IMR-90 (cell line): ENCODE data around the gene NOG. TPM values are rescaled to one million over a fixed set of nuclear protein-coding genes. Genes with fewer than 3 reads are reported as not detected.

ENCODE experiments used
- ATAC-seq: fragments of 200-7000 bp; cut with Tn5 transposase; 2 replicates; pipeline ENCODE4 v1.9.1; 2020; ENCODE audit warnings: low read depth, mild to moderate bottlenecking, moderate library complexity
- BruUV-seq: library from RNA; stranded (reverse); fragments of 400-500 nt; replicated peaks from 2 replicates; lab custom pipeline; 2021; lab: Mats Ljungman, UMichigan
- CTCF ChIA-PET: fragments of 300-600 bp; formaldehyde crosslinking; extraction: SDS; loops from one replicate; lab custom pipeline; 2021; ENCODE audit warnings: antibody characterized with exemption; lab: Yijun Ruan, JAX
- POLR2A ChIA-PET: fragments of 300-600 bp; sonication (Branson Sonifier 250); formaldehyde crosslinking; loops from one replicate; lab custom pipeline; 2022; ENCODE audit warnings: antibody characterized with exemption; ENCODE audit not compliant: unreplicated experiment; lab: Charles Lee
- DNase-seq: peaks from one replicate; pipeline ENCODE4 v3.0.0; 2013
- H2AFZ ChIP-seq: replicated peaks from 2 replicates; pipeline ENCODE3; 2013; ENCODE audit warnings: low read length, mild to moderate bottlenecking; ENCODE audit not compliant: poor library complexity
- H2AK5ac ChIP-seq: 2 replicates; pipeline ENCODE4 v1.6.1; 2013; ENCODE audit warnings: low read depth, low read length, inconsistent platforms
- H2AK9ac ChIP-seq: replicated peaks from 2 replicates; pipeline ENCODE3; 2013; ENCODE audit warnings: mild to moderate bottlenecking, low read depth, low read length, moderate library complexity; ENCODE audit not compliant: poor library complexity
- H2BK120ac ChIP-seq: 2 replicates; pipeline ENCODE4 v1.6.1; 2013; ENCODE audit warnings: low read depth, low read length, inconsistent platforms
- H2BK15ac ChIP-seq: 3 replicates; pipeline ENCODE4 v1.6.1; 2013; ENCODE audit warnings: low read depth, low read length, inconsistent platforms
- H2BK20ac ChIP-seq: 2 replicates; pipeline ENCODE4 v1.6.1; 2013; ENCODE audit warnings: low read depth, mild to moderate bottlenecking, inconsistent platforms, low read length, moderate library complexity
- H2BK5ac ChIP-seq: 2 replicates; pipeline ENCODE4 v1.6.1; 2013; ENCODE audit warnings: mild to moderate bottlenecking, low read depth, low read length, inconsistent platforms; ENCODE audit not compliant: poor library complexity, severe bottlenecking
- H3K14ac ChIP-seq: replicated peaks from 2 replicates; pipeline ENCODE4 v1.6.1; 2013; ENCODE audit warnings: low read depth, low read length, inconsistent platforms
- H3K18ac ChIP-seq: 2 replicates; pipeline ENCODE4 v1.6.1; 2013; ENCODE audit warnings: low read depth, low read length, control low read depth
- H3K23ac ChIP-seq: 2 replicates; pipeline ENCODE4 v1.6.1; 2013; ENCODE audit warnings: low read depth, low read length, inconsistent platforms
- H3K27ac ChIP-seq: 2 replicates; pipeline ENCODE4 v1.5.1; 2013; ENCODE audit warnings: mild to moderate bottlenecking, control low read depth, low read length; ENCODE audit not compliant: insufficient read depth
- H3K27me3 ChIP-seq: 2 replicates; pipeline ENCODE4 v1.6.1; 2013; ENCODE audit warnings: low read length; ENCODE audit not compliant: control insufficient read depth, insufficient read depth
- H3K36me3 ChIP-seq: 2 replicates; pipeline ENCODE4 v1.6.1; 2013; ENCODE audit warnings: low read length, mixed read lengths; ENCODE audit not compliant: control insufficient read depth, insufficient read depth
- H3K4ac ChIP-seq: 2 replicates; pipeline ENCODE4 v1.6.1; 2013; ENCODE audit warnings: low read depth, low read length, inconsistent platforms
- H3K4me1 ChIP-seq: 2 replicates; pipeline ENCODE4 v1.6.1; 2013; ENCODE audit warnings: low read length, mixed read lengths; ENCODE audit not compliant: control insufficient read depth, insufficient read depth
- H3K4me2 ChIP-seq: 2 replicates; pipeline ENCODE4 v1.6.1; 2013; ENCODE audit warnings: low read depth, mild to moderate bottlenecking, control low read depth, low read length, moderate library complexity
- H3K4me3 ChIP-seq: 2 replicates; pipeline ENCODE4 v1.5.1; 2013; ENCODE audit warnings: low read depth, mild to moderate bottlenecking, control low read depth, low read length, moderate library complexity; ENCODE audit not compliant: insufficient read depth
- H3K56ac ChIP-seq: 2 replicates; pipeline ENCODE4 v1.6.1; 2013; ENCODE audit warnings: low read length, inconsistent platforms; ENCODE audit not compliant: insufficient read depth; ENCODE audit errors: extremely low read depth
- H3K79me1 ChIP-seq, 2 experiments: 2 replicates each; pipeline ENCODE4 v1.6.1; 2013; ENCODE audit warnings: low read length in 2 of 2, inconsistent platforms in 1 of 2, low read depth in 1 of 2
- H3K9ac ChIP-seq: 2 replicates; pipeline ENCODE4 v1.6.1; 2013; ENCODE audit warnings: low read depth, low read length, control low read depth
- H3K9me1 ChIP-seq: 2 replicates; pipeline ENCODE4 v1.6.1; 2013; ENCODE audit warnings: low read length, inconsistent platforms; ENCODE audit not compliant: insufficient read depth
- H3K9me3 ChIP-seq: 2 replicates; pipeline ENCODE4 v1.6.1; 2013; ENCODE audit warnings: low read length; ENCODE audit not compliant: control insufficient read depth, insufficient read depth
- H4K20me1 ChIP-seq: 2 replicates; pipeline ENCODE4 v1.6.1; 2013; ENCODE audit warnings: low read length, inconsistent platforms; ENCODE audit not compliant: insufficient read depth
- H4K5ac ChIP-seq: 2 replicates; pipeline ENCODE4 v1.6.1; 2013; ENCODE audit warnings: mild to moderate bottlenecking, low read depth, low read length, control low read depth
- H4K8ac ChIP-seq, 2 experiments: 2 replicates each; pipeline ENCODE4 v1.6.1; 2013; ENCODE audit warnings: low read depth in 2 of 2, low read length in 2 of 2, control low read depth in 1 of 2, inconsistent platforms in 1 of 2
- H4K91ac ChIP-seq: 2 replicates; pipeline ENCODE4 v1.6.1; 2013; ENCODE audit warnings: low read depth, low read length, inconsistent platforms; ENCODE audit not compliant: insufficient read depth
- CHD1 ChIP-seq: IDR thresholded peaks from 2 replicates; pipeline ENCODE4 v1.6.1; 2012; ENCODE audit warnings: low read depth, low read length, improper control_type of control experiment
- WGBS, 2 experiments: methylation state at CpG; one replicate each; pipeline versions ENCODE4 v1.1.5 to v1.1.7; 2013; ENCODE audit warnings: missing lambda C conversion rate in 2 of 2; ENCODE audit not compliant: insufficient read length in 1 of 2; ENCODE audit errors: extremely low coverage in 2 of 2; 5-methylcytosine and 5-hydroxymethylcytosine counted together
- dilution Hi-C: fragments of 300-500 bp; cut with HindIII; formaldehyde crosslinking; loops from one replicate; pipeline ENCODE4 v1.14.3; 2018; ENCODE audit warnings: low sequenced_read_pairs; ENCODE audit not compliant: unreplicated experiment
- in situ Hi-C: fragments of 300-500 bp; cut with MboI; formaldehyde crosslinking; loops from 3 replicates; pipeline ENCODE4 v1.14.3; 2019; ENCODE audit warnings: low sequenced_read_pairs, inconsistent platforms, mixed read lengths
- intact Hi-C: fragments of 100-400 bp; cut with micrococcal nuclease; formaldehyde crosslinking; loops from 2 replicates; pipeline ENCODE4 v1.10.0; 2022
- polyA plus RNA-seq, 3 experiments: library from polyadenylated mRNA; depleted of rRNA; stranded (reverse); fragments of >200 nt; gene quantifications; 2 replicates each; pipeline ENCODE4 v1.2.3, GENCODE V29; 2012; ENCODE audit warnings: low replicate concordance in 1 of 3
- total RNA-seq: library from RNA; depleted of rRNA; stranded (reverse); fragments of >200 nt; gene quantifications from 2 replicates; pipeline ENCODE4 v1.2.3, GENCODE V29; 2012
- TF ChIP-seq, protein P1 (sequence below): conservative IDR thresholded peaks from 2 replicates; pipeline ENCODE4 v1.5.1; 2012; ENCODE audit warnings: mild to moderate bottlenecking, low read depth, low read length, improper control_type of control experiment

The NOG gene
- total and polyA plus RNA-seq, 2 of the 4 experiments (the other 2 are of a cell fraction) = 11.7 to 13.1 TPM

DNA sequence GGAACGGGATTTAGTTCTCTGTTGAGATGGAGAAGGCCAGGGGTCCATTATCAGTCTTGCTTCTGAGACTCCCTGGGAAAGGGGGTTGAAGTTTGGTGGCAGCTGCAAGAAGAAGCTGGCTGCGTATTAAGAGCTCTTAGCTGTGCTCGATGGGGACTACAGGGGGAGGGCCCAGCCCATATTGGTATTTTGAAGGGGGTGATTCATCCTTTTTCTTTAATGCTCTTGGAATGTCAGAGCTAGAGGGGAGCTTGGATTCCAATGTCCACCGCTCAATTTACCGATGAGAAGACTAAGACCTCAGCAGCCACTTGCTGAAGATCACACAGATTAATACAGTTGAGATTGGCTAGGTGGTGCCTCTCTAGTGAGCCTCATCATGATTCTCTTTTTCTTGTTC is 5.0 kb downstream of the NOG start:
- Histone ChIP-seq H4K8ac (no peak overlapping the region), H4K20me1 (no peaks in the 10 kb centered on the region), H2BK120ac (peak overlapping the region; percentile 70), H4K91ac (peak overlapping the region; percentile 50; the same call in 1 of the 2 replicates), H3K4me2 (peak overlapping the region; percentile 59; the same call in 1 of the 2 replicates), H3K4ac (peak overlapping the region; percentile 51), H2AFZ (peak overlapping the region; percentile 56), H3K4me1 (peaks cover 13% of the 10 kb centered on the region), H2BK15ac (no peak overlapping the region; the same call in 2 of the 3 replicates), H2BK20ac (no peak overlapping the region; the same call in 1 of the 2 replicates), H3K27me3 (peaks cover 6% of the 10 kb centered on the region; the same call in 1 of the 2 replicates), H3K14ac (0 out of 2 replicates have a peak overlapping the region, but pooled peaks have one; percentile 19), H3K9me3 (no peaks in the 10 kb centered on the region), H3K4me3 (no peak overlapping the region), H3K56ac (no peak overlapping the region), H3K79me1 (0 out of 4 replicates have a peak, but pooled peaks cover 0 to 6% of the 10 kb centered on the region in 2 experiments), H3K9me1 (0 out of 2 replicates have a peak, but pooled peaks cover 3% of the 10 kb centered on the region), H3K23ac (no peak overlapping the region), H3K27ac (no peak overlapping the region), H2AK9ac (no peak overlapping the region), H2BK5ac (peak overlapping the region; percentile 57), H3K9ac (peak overlapping the region; percentile 49; the same call in 1 of the 2 replicates), H3K18ac (peak overlapping the region; percentile 28; the same call in 1 of the 2 replicates), H2AK5ac (peak overlapping the region; percentile 45), H4K5ac (no peak overlapping the region; the same call in 1 of the 2 replicates), H3K36me3 (no peaks in the 10 kb centered on the region)
- peak; percentile 65 for DNase-seq
- WGBS, 2 experiments = no CpG with 5 or more reads among the region's 5 CpGs
- intact Hi-C loops (loop anchor here (10.0 kb wide), 1 partner anchor 754 kb away; no protein-coding TSS in a partner anchor), dilution Hi-C loops (no loop called here), in situ Hi-C loops (loop anchor here (10.0 to 25.0 kb wide), 2 partner anchors 176 to 339 kb away; no protein-coding TSS in a partner anchor)
- ChIA-PET CTCF (interaction anchor here (1.0 to 1.5 kb wide), 3 partner anchors 25 to 55 kb away, joined by 3 to 5 read pairs (median 3); no protein-coding TSS in a partner anchor), POLR2A (no interaction called here)
- no peak for TF ChIP-seq CHD1
- TF ChIP-seq, protein P1, sequence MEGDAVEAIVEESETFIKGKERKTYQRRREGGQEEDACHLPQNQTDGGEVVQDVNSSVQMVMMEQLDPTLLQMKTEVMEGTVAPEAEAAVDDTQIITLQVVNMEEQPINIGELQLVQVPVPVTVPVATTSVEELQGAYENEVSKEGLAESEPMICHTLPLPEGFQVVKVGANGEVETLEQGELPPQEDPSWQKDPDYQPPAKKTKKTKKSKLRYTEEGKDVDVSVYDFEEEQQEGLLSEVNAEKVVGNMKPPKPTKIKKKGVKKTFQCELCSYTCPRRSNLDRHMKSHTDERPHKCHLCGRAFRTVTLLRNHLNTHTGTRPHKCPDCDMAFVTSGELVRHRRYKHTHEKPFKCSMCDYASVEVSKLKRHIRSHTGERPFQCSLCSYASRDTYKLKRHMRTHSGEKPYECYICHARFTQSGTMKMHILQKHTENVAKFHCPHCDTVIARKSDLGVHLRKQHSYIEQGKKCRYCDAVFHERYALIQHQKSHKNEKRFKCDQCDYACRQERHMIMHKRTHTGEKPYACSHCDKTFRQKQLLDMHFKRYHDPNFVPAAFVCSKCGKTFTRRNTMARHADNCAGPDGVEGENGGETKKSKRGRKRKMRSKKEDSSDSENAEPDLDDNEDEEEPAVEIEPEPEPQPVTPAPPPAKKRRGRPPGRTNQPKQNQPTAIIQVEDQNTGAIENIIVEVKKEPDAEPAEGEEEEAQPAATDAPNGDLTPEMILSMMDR = 0 out of 2 replicates have a peak, but pooled peaks have one; percentile 4
- ATAC-seq = peak; percentile 10; the same call in 1 of the 2 replicates
- no TSS peak for BruUV-seq
